RCC 7860 (cell line): ENCODE data around the gene TMEM45B.
"Not testable (repeated sequence)": the region's sequence is repeated elsewhere in the genome, so short reads cannot be mapped to it uniquely, and the experiment has no call there.

Source experiments
- DNase-seq: peaks from one replicate; pipeline ENCODE4 v3.0.0-alpha.2; 2015; ENCODE audit warnings: low spot score
- FAIRE-seq: peaks from 2 replicates; lab custom pipeline; 2012; peaks lifted over from hg19 to GRCh38; lab: Jason Lieb, UNC

Gene TMEM45B

GRCh38 chr11:129804012-129804411, 11.6 kb upstream of the TMEM45B start:
- DNase-seq (no peak), FAIRE-seq (no peak)

- not testable (repeated sequence) for FAIRE-seq, DNase-seq
These were observed 7.4 kb upstream of the TMEM45B start for GRCh38 chr11:129808241-129808640.

DNA sequence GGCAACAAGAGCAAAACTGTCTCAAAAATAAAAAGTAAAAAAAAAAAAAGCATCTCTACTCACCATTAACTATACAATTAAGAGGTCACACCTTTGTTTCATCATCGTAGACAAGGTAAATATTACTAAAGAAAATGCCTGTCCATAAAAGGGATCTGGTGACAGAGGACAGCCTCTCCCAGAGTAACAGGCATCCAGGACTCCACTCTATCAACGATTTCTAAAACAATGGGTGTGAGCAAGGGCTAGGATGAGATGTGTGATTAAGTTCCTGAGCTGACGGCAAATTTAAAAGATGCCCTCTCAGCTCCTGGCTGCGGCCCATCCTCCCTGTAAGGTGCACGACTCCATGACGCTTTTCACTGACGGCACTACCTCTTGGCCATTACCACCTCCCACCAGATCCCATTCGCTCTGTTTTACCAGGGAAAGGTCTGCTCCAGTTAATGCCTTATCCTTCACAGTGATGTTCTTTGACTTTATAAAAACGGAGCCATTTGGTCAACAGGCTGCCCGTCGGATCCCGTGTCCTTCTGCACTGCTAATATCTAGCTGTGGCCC, 2.3 kb upstream of the TMEM45B start:
- no peak for DNase-seq
- FAIRE-seq = no peak

DNA sequence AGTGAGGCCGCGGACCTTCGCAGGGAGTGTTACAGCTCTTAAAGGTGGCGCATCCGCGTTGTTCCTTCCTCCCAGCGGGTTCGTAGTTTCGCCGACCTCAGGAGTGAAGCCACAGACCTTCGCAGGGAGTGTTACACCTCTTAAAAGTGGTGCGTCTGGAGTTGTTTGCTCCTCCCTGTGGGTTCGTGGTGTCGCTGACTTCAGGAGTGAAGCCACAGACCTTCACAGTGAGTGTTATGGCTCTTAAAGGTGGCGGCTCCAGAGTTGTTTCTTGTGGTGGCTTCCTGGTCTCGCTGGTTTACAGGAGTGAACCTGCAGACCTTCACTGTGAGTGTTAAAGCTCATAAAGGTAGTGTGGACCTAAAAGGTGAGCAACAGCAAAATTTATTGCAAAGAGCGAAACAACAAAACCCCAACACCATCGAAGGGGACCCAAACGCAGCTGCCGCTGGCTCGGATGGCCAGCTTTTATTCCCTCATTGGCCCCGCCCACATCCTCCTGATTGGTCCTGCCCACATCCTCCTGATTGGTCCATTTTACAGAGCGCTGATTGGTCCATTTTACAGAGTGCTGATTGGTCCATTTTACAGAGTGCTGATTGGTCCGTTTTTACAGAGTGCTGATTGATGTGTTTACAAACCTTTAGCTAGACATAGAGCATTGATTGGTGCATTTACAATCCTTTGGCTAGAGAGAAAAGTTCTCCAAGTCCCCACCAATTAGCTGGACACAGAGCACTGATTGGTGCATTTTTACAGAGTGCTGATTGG, 1.2 kb upstream of the TMEM45B start:
- no peak for DNase-seq
- no peak for FAIRE-seq

GRCh38 chr11:129817534-129818051, 1.9 kb downstream of the TMEM45B start:
- DNase-seq = no peak
- FAIRE-seq = no peak

DNA sequence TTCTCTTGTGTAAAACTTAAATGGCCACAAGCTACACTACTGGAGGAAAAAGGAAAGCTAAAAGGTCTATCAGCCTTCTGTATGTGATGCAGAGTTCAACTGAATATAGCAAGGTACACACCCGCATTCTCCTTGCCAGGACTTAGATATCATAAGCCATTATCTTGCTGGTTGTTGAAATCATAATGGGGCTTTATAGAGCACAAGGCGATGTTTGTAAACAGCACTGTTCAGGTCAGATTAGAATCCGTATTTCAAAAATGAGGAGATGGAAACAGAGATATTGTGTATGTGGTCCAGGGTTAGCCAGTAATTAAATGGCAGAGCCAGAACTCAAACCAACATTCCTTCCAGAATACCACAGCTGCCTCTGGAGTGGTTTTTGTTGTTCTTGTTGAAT, 2.6 kb downstream of the TMEM45B start:
- FAIRE-seq, DNase-seq: not testable (repeated sequence)

- DNase-seq (no peak), FAIRE-seq (no peak)
These were observed 3.6 kb downstream of the TMEM45B start for GRCh38 chr11:129819237-129819636.

DNA sequence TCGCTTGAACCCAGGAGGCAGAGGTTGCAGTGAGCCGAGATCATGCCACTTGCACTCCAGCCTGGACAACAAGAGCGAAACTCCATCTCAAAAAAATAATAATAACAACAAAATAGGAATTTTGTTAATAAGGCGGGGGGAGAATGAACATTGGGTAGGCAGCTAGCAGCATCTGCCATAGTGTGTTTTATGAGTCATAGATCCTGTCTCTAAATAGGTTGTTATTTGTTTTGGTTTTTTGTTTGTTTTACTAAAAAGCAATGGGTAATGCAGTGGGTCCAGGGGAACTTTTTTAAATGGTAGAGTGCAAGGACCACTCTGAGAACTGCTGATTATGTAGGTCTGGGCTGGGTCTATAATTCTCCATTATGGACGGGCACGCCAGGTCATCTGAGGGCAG, 4.6 kb downstream of the TMEM45B start:
- not testable (repeated sequence) for DNase-seq, FAIRE-seq

DNA sequence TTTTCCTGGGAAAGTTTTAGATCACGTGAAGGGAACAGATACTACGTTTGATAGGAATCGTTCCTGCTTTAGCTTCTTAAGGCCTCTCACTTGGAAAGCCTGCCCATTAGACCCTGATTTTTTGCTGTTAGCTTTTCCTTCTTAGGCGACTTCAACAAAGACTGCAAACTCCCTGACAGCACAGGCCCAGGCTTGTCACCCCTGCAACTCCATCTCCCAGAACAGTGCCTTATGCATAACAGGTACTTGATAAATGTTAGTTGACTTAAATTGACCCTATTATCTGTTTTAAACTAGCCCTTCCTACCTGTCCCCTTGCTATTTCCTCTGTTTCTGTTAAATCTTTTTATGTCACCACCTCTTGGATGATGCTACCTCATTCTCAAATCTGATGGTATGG, 7.6 kb downstream of the TMEM45B start:
- not testable (repeated sequence) for FAIRE-seq, DNase-seq

GRCh38 chr11:129823799-129824198, 8.2 kb downstream of the TMEM45B start:
- DNase-seq, FAIRE-seq: not testable (repeated sequence)

DNA sequence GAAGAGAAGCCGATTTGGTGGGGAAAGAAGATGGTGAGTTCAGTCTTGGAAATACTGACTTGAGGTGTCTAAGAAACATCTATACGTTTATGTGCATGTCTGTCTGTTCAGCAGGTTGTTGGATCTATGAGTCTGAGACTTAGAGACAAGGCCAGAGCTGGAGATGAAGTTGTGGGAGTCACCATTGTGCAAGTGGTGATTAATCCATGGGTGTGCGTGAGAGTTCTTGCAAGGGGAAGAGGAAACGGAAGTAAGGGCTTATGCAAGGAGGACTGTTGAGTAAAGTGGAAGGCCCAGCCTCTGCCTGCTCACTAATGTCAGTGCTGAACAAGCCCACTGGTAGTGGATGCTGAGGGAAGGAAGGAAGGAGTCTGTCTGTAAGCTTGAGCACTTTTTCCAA, 9.7 kb downstream of the TMEM45B start:
- peak; percentile 27 for DNase-seq
- FAIRE-seq = no peak

- DNase-seq (peak; percentile 11), FAIRE-seq (no peak)
These were observed 12.7 kb downstream of the TMEM45B start for GRCh38 chr11:129828301-129828836.

DNA sequence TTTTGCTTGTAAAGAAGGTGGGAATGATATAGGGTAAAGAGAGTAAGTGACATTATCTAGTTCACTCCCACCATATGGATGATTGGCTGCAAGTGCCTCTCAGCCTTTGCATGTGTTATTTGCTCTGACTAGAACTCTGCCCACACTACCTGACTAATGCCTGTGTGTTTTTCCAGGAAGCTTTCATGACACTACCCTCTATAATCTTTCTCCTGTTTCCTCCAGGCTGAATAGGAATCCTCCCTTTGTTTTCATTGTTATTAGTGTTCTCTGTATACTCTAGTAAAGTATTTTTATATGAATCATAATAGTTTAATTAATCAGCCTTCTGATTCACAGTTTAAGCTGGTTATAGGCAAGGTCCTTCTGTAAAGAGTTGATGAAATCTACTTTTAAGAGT, 13.8 kb downstream of the TMEM45B start:
- not testable (repeated sequence) for FAIRE-seq, DNase-seq

GRCh38 chr11:129831227-129831626, 15.6 kb downstream of the TMEM45B start:
- DNase-seq, FAIRE-seq: not testable (repeated sequence)

DNA sequence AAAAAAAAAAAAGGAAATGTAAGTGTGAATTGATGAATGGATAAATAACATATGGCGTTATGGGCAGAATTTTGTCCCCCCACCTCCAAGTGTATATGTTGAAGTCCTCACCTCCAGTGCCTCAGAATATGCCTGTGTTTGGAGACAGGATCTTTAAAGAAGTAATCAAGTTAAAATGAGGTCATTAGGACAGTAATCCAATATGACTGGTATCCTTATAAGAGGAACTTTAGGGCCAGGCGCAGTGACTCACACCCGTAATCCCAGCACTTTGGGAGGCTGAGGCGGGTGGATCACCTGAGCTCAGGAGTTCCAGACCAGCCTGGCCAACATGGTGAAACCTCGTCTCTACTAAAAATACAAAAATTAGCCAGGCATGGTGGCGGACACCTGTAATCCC, 17.6 kb downstream of the TMEM45B start:
- not testable (repeated sequence) for DNase-seq, FAIRE-seq

- FAIRE-seq = not testable (repeated sequence)
- peak; percentile 37 for DNase-seq
These were observed 20.8 kb downstream of the TMEM45B start for GRCh38 chr11:129836423-129836891.

- FAIRE-seq = no peak
- no peak for DNase-seq
These were observed 21.3 kb downstream of the TMEM45B start for GRCh38 chr11:129836979-129837378.

- DNase-seq = no peak
- FAIRE-seq = no peak
These were observed 24.6 kb downstream of the TMEM45B start for GRCh38 chr11:129840236-129840635.

GRCh38 chr11:129842138-129842537, 26.5 kb downstream of the TMEM45B start:
- FAIRE-seq (no peak), DNase-seq (no peak)

DNA sequence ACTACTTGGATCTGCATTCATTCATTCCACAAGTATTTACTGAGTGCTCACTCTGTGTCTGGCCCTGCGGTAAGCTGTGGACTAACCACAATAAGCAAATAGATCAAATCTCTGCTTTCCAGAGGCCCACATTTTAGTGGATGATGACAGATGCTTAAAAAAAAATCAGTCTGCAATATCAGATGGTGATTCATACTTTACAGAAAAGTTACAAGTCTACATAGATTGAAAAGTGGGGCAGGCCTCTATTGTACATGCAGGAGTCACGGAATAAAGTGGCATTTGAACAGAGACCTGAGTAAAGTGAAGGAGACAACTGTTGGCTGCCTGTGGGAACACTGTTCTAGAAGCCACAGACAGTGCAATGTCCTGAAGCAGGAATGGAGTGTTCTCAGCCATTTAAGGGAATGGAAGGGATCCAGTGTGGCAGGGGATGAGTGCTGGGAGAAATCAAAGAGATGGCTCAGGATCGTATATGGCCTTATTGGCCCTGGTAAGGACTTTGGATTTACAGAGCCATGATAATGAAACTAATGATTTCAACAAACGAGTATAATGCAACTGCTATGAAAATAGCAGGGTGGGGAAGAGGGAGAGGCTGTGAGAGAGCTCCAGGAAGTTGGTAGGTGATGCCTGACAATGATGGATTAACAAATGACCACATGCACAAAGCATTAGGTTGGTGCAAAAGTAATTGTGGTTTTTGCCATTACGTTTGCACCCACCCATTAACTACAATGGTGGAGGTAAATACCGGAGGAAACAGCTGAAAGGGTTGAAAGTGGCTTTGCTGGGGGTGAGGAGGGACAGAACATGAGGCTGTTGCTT, 31.1 kb downstream of the TMEM45B start:
- peak; percentile 90 for DNase-seq
- FAIRE-seq = peak; percentile 96

DNA sequence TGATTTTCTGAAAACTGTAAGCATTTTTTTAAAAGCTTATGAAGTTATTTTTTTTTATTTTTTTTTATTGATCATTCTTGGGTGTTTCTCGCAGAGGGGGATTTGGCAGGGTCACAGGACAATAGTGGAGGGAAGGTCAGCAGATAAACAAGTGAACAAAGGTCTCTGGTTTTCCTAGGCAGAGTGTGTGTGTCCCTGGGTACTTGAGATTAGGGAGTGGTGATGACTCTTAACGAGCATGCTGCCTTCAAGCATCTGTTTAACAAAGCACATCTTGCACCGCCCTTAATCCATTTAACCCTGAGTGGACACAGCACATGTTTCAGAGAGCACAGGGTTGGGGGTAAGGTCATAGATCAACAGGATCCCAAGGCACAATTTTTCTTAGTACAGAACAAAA, 31.7 kb downstream of the TMEM45B start:
- not testable (repeated sequence) for FAIRE-seq, DNase-seq
